Brain microvascular endothelial cell (primary cell): ENCODE data around the gene AFF1.

ENCODE experiments used
- DNase-seq: peaks from one replicate; pipeline ENCODE4 v3.0.0-alpha.2; 2020
- H3K27ac ChIP-seq: fragments of 250-450 bp; sonication (Bioruptor Pico); 2 replicates; pipeline ENCODE4 v1.5.1; 2020; ENCODE audit warnings: mild to moderate bottlenecking, moderate library complexity
- H3K27me3 ChIP-seq: fragments of 250-450 bp; sonication (Bioruptor Pico); replicated peaks from 2 replicates; pipeline ENCODE4 v1.5.1; 2020; ENCODE audit warnings: mild to moderate bottlenecking
- H3K36me3 ChIP-seq: fragments of 250-450 bp; sonication (Bioruptor Pico); replicated peaks from 2 replicates; pipeline ENCODE4 v1.5.1; 2020; ENCODE audit warnings: mild to moderate bottlenecking
- H3K4me3 ChIP-seq: 2 replicates; pipeline ENCODE4 v1.5.1; 2011; ENCODE audit warnings: low read depth, mild to moderate bottlenecking, control low read depth, low read length, moderate library complexity
- in situ Hi-C: cut with HindIII; loops from 2 replicates; pipeline ENCODE4 v1.10.0; 2017; ENCODE audit warnings: low sequenced_read_pairs, low pct_ligation_motif_present
- TF ChIP-seq, protein P1 (sequence below): IDR thresholded peaks from 2 replicates; pipeline ENCODE4 v1.5.1; 2011; ENCODE audit warnings: low read depth, mild to moderate bottlenecking, moderate library complexity, low read length, control low read depth, inconsistent platforms; ENCODE audit errors: missing control alignments

Gene AFF1

GRCh38 chr4:87050596-87050995 is 115.8 kb downstream of the AFF1 start:
- no peak overlapping the region for H3K27ac ChIP-seq
- in situ Hi-C loops: no loop called here
- peaks cover 6% of the 10 kb centered on the region for H3K36me3 ChIP-seq
- H3K27me3 ChIP-seq: no peaks in the 10 kb centered on the region
- TF ChIP-seq, protein P1, sequence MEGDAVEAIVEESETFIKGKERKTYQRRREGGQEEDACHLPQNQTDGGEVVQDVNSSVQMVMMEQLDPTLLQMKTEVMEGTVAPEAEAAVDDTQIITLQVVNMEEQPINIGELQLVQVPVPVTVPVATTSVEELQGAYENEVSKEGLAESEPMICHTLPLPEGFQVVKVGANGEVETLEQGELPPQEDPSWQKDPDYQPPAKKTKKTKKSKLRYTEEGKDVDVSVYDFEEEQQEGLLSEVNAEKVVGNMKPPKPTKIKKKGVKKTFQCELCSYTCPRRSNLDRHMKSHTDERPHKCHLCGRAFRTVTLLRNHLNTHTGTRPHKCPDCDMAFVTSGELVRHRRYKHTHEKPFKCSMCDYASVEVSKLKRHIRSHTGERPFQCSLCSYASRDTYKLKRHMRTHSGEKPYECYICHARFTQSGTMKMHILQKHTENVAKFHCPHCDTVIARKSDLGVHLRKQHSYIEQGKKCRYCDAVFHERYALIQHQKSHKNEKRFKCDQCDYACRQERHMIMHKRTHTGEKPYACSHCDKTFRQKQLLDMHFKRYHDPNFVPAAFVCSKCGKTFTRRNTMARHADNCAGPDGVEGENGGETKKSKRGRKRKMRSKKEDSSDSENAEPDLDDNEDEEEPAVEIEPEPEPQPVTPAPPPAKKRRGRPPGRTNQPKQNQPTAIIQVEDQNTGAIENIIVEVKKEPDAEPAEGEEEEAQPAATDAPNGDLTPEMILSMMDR: no peak
- DNase-seq: no peak
- H3K4me3 ChIP-seq: no peak overlapping the region

- Histone ChIP-seq H3K36me3 (peaks cover 6% of the 10 kb centered on the region), H3K4me3 (no peak overlapping the region), H3K27ac (no peak overlapping the region), H3K27me3 (no peaks in the 10 kb centered on the region)
- no peak for DNase-seq
- TF ChIP-seq, protein P1: no peak
- in situ Hi-C loops: no loop called here
Measured at GRCh38 chr4:87051121-87051713, 116.4 kb downstream of the AFF1 start.

GRCh38 chr4:87052615-87053014 is 117.8 kb downstream of the AFF1 start:
- H3K36me3 ChIP-seq: no peaks in the 10 kb centered on the region
- no peak overlapping the region for H3K4me3 ChIP-seq
- in situ Hi-C loops: no loop called here
- TF ChIP-seq, protein P1: no peak
- no peaks in the 10 kb centered on the region for H3K27me3 ChIP-seq
- DNase-seq: no peak
- no peak overlapping the region for H3K27ac ChIP-seq

- no peak overlapping the region for H3K27ac ChIP-seq
Measured at GRCh38 chr4:87053176-87053658, 118.4 kb downstream of the AFF1 start.

DNA sequence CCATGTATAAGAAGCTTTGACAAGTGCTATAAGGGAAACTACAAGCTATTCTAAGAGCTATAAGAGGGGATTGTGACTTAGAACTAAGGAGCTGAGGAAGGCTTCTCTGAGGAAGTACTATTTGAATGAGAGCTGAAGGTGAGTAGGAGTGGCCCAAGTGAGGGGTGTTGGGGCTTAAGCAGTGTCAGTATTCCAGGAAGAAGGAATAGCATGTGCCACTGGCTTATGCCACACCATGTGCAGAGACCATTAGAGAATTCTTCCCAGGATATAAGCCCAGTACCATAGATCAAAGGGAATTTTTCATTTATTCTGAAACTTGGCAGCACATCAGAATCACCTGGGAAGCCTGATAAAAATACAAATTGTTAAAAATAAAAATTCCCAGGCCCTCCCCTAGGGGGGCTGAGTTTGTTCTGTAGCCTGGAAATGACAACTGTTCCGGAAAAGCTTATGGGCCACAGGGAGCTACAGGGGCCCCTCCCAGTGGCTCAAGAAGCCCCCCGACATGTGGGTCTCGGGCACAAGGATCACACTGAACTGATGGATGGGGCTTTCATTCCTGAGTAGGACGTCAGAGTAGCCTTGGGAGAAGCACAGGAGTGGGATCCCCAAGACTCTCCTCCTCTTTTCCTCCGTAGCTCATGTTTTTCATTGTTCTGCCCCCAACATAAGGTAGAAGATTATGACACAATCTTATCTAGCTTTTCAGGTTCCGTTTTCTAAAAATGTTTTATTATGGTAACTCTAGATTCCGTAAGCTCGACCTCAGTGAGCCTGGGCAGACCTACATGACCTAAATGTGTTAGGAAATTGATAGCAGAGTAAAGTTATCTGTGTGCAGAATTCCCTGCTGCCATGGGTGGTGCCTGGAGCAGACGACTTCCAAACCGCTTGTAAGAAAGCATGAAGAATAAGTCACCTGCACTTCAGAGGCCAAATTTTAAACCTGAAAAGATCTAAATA is 119.3 kb downstream of the AFF1 start:
- no peaks in the 10 kb centered on the region for H3K27me3 ChIP-seq
- in situ Hi-C loops: no loop called here
- no peaks in the 10 kb centered on the region for H3K36me3 ChIP-seq
- no peak for DNase-seq
- TF ChIP-seq, protein P1: no peak
- no peak overlapping the region for H3K27ac ChIP-seq
- no peak overlapping the region for H3K4me3 ChIP-seq

More at GRCh38 chr4:87053176-87053658, 118.4 kb downstream of the AFF1 start:
- TF ChIP-seq, protein P1: no peak
- H3K36me3 ChIP-seq: no peaks in the 10 kb centered on the region
- DNase-seq: no peak
- H3K27me3 ChIP-seq: no peaks in the 10 kb centered on the region
- in situ Hi-C loops: no loop called here
- H3K4me3 ChIP-seq: no peak overlapping the region
